ENCODE data around the gene HIPK3. TPM values are rescaled to one million over a fixed set of nuclear protein-coding genes. Genes with fewer than 3 reads are reported as not detected.

The HIPK3 gene
- total and polyA plus RNA-seq, 10 of the 15 experiments (the other 5 are each of a cell fraction or from before 2014, with no cell fraction given) = 3.4 to 26.5 (median 13.6) TPM

DNA sequence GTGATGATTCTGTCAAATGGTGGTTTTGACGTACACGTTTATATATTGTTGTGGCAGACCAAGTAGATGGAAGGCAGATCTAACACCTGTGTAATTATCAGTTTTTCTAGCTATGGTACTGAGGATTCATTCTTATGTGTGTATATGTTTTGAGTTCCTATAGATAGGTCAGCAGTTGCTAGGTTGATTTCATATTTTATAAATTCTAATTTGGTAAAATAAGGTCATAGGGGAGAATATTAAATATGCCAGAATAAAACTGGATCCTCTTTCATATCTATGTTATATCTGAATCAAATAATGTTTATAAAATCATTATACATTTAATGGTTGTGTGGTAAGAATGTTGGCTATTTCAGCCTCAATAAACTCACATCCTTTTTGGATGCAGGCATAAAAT is 27.6 kb downstream of the HIPK3 start:
- Histone ChIP-seq H3K4me3 (no peak overlapping the region), H3K79me2 (ENCODE audit: control insufficient read depth, insufficient read depth, low read length) (peaks cover 16% of the 10 kb centered on the region), H3K4me2 (ENCODE audit: control insufficient read depth, insufficient read depth) (no peak overlapping the region), H2AFZ (ENCODE audit: control insufficient read depth, low read depth, low read length) (no peak overlapping the region), H3K9me3 (replicated peaks; ENCODE audit: control insufficient read depth, insufficient read depth, low read length) (peaks cover under 1% of the 10 kb centered on the region; the same call in 1 of the 3 replicates), H3K9ac (ENCODE audit: control insufficient read depth, insufficient read depth, low read length) (no peak overlapping the region), H3K27me3 (replicated peaks in 1 of 2; ENCODE audit: control insufficient read depth in 2 of 2, insufficient read depth in 2 of 2, low read length in 1 of 2) (no peaks in the 10 kb centered on the region), H4K20me1 (ENCODE audit: control insufficient read depth, insufficient read depth) (no peaks in the 10 kb centered on the region), H3K4me1 (ENCODE audit: control insufficient read depth, insufficient read depth, low read length) (no peaks in the 10 kb centered on the region), H3K36me3 (ENCODE audit: control insufficient read depth in 2 of 2, insufficient read depth in 2 of 2, low read length in 1 of 2) (peaks cover 0 to 4% of the 10 kb centered on the region in 2 experiments; a peak in 2 of 4 replicates), H3K27ac (ENCODE audit: control insufficient read depth, insufficient read depth) (no peak overlapping the region)
- intact Hi-C loops (cut with micrococcal nuclease; ENCODE audit: unreplicated experiment) (no loop called here), in situ Hi-C loops (cut with MboI) (no loop called here)
- no peak for FAIRE-seq
- no TSS peak for BruUV-seq (replicated peaks)
- CTCF ChIA-PET = interaction anchor here (0.7 to 1.1 kb wide), 2 partner anchors 10 to 303 kb away, joined by 3 read pairs; no protein-coding TSS in a partner anchor
- SMC1A ChIA-PET (ENCODE audit: uncharacterized antibody, unreplicated experiment) = no interaction called here
- no peak for ATAC-seq
- WGBS (ENCODE audit: insufficient coverage, insufficient replicate concordance, low lambda C conversion rate, missing lambda C conversion rate) = 75% methylated on average over 2 of the region's 2 CpGs
- POLR2A ChIA-PET = no interaction called here
- DNase-seq (ENCODE audit: low read depth, low spot score) = no peak
- RAD21 ChIA-PET (ENCODE audit: unreplicated experiment) = no interaction called here
- TF ChIP-seq BMI1 (IDR thresholded peaks at IDR 0.05; ENCODE audit: borderline replicate concordance) = no peak
- TF ChIP-seq, protein P1, sequence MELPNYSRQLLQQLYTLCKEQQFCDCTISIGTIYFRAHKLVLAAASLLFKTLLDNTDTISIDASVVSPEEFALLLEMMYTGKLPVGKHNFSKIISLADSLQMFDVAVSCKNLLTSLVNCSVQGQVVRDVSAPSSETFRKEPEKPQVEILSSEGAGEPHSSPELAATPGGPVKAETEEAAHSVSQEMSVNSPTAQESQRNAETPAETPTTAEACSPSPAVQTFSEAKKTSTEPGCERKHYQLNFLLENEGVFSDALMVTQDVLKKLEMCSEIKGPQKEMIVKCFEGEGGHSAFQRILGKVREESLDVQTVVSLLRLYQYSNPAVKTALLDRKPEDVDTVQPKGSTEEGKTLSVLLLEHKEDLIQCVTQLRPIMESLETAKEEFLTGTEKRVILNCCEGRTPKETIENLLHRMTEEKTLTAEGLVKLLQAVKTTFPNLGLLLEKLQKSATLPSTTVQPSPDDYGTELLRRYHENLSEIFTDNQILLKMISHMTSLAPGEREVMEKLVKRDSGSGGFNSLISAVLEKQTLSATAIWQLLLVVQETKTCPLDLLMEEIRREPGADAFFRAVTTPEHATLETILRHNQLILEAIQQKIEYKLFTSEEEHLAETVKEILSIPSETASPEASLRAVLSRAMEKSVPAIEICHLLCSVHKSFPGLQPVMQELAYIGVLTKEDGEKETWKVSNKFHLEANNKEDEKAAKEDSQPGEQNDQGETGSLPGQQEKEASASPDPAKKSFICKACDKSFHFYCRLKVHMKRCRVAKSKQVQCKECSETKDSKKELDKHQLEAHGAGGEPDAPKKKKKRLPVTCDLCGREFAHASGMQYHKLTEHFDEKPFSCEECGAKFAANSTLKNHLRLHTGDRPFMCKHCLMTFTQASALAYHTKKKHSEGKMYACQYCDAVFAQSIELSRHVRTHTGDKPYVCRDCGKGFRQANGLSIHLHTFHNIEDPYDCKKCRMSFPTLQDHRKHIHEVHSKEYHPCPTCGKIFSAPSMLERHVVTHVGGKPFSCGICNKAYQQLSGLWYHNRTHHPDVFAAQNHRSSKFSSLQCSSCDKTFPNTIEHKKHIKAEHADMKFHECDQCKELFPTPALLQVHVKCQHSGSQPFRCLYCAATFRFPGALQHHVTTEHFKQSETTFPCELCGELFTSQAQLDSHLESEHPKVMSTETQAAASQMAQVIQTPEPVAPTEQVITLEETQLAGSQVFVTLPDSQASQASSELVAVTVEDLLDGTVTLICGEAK (IDR thresholded peaks at IDR 0.05; ENCODE audit: borderline replicate concordance) = no peak
- TF ChIP-seq PML (IDR thresholded peaks at IDR 0.05; ENCODE audit: low read length) = no peak
- TF ChIP-seq, protein P2, sequence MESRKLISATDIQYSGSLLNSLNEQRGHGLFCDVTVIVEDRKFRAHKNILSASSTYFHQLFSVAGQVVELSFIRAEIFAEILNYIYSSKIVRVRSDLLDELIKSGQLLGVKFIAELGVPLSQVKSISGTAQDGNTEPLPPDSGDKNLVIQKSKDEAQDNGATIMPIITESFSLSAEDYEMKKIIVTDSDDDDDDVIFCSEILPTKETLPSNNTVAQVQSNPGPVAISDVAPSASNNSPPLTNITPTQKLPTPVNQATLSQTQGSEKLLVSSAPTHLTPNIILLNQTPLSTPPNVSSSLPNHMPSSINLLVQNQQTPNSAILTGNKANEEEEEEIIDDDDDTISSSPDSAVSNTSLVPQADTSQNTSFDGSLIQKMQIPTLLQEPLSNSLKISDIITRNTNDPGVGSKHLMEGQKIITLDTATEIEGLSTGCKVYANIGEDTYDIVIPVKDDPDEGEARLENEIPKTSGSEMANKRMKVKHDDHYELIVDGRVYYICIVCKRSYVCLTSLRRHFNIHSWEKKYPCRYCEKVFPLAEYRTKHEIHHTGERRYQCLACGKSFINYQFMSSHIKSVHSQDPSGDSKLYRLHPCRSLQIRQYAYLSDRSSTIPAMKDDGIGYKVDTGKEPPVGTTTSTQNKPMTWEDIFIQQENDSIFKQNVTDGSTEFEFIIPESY (IDR thresholded peaks at IDR 0.05) = no peak
- TF ChIP-seq MEF2B (IDR thresholded peaks at IDR 0.05; ENCODE audit: partially characterized antibody, poor library complexity, severe bottlenecking) = no peak
- TF ChIP-seq, protein P3, sequence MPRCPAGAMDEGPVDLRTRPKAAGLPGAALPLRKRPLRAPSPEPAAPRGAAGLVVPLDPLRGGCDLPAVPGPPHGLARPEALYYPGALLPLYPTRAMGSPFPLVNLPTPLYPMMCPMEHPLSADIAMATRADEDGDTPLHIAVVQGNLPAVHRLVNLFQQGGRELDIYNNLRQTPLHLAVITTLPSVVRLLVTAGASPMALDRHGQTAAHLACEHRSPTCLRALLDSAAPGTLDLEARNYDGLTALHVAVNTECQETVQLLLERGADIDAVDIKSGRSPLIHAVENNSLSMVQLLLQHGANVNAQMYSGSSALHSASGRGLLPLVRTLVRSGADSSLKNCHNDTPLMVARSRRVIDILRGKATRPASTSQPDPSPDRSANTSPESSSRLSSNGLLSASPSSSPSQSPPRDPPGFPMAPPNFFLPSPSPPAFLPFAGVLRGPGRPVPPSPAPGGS (IDR thresholded peaks at IDR 0.05; ENCODE audit: borderline replicate concordance, insufficient read depth, low read depth, low read length, poor library complexity, severe bottlenecking) = no peak
- TF ChIP-seq PAX8 (IDR thresholded peaks at IDR 0.05) = no peak
- no peak for TF ChIP-seq RCOR1 (conservative IDR thresholded peaks at IDR 0.05; ENCODE audit: low read depth, low read length)
- TF ChIP-seq TAF1 (IDR thresholded peaks at IDR 0.05; ENCODE audit: borderline replicate concordance, low read depth, low read length) = no peak
- TF ChIP-seq LARP7 (IDR thresholded peaks at IDR 0.05) = no peak
- TF ChIP-seq, protein P4, sequence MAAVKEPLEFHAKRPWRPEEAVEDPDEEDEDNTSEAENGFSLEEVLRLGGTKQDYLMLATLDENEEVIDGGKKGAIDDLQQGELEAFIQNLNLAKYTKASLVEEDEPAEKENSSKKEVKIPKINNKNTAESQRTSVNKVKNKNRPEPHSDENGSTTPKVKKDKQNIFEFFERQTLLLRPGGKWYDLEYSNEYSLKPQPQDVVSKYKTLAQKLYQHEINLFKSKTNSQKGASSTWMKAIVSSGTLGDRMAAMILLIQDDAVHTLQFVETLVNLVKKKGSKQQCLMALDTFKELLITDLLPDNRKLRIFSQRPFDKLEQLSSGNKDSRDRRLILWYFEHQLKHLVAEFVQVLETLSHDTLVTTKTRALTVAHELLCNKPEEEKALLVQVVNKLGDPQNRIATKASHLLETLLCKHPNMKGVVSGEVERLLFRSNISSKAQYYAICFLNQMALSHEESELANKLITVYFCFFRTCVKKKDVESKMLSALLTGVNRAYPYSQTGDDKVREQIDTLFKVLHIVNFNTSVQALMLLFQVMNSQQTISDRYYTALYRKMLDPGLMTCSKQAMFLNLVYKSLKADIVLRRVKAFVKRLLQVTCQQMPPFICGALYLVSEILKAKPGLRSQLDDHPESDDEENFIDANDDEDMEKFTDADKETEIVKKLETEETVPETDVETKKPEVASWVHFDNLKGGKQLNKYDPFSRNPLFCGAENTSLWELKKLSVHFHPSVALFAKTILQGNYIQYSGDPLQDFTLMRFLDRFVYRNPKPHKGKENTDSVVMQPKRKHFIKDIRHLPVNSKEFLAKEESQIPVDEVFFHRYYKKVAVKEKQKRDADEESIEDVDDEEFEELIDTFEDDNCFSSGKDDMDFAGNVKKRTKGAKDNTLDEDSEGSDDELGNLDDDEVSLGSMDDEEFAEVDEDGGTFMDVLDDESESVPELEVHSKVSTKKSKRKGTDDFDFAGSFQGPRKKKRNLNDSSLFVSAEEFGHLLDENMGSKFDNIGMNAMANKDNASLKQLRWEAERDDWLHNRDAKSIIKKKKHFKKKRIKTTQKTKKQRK (IDR thresholded peaks at IDR 0.05; ENCODE audit: low read depth, low read length) = no peak
- no peak for TF ChIP-seq SRF (IDR thresholded peaks at IDR 0.05; ENCODE audit: low read depth in 2 of 2, low read length in 2 of 2)
- no peak for TF ChIP-seq EZH2 (IDR thresholded peaks at IDR 0.05; ENCODE audit: borderline replicate concordance, control insufficient read depth, low read depth, low read length)
- no peak for TF ChIP-seq ZNF622 (IDR thresholded peaks at IDR 0.05)
